Mucosa of rectum (tissue), 2 donors: Measurements from ENCODE around the gene KRT25.

ENCODE experiments used
- H3K27ac ChIP-seq, 2 donors: one replicate each; pipeline ENCODE4 v1.7.0; 2013; ENCODE audit warnings: inconsistent platforms in 2 of 2, low read depth in 2 of 2, low read length in 2 of 2
- H3K27me3 ChIP-seq, 2 donors: one replicate each; pipeline ENCODE4 v1.7.0; 2013; ENCODE audit warnings: low read length in 2 of 2; ENCODE audit not compliant: control insufficient read depth in 2 of 2, insufficient read depth in 2 of 2
- H3K36me3 ChIP-seq, 2 donors: one replicate each; pipeline ENCODE4 v1.7.0; 2013; ENCODE audit warnings: low read length in 2 of 2; ENCODE audit not compliant: control insufficient read depth in 2 of 2, insufficient read depth in 2 of 2
- H3K4me1 ChIP-seq, 2 donors: one replicate each; pipeline ENCODE4 v1.7.0; 2013; ENCODE audit warnings: low read length in 2 of 2, mild to moderate bottlenecking in 1 of 2; ENCODE audit not compliant: control insufficient read depth in 2 of 2, insufficient read depth in 2 of 2
- H3K4me3 ChIP-seq, 2 donors: one replicate each; pipeline ENCODE4 v1.7.0; 2013; ENCODE audit warnings: low read length in 2 of 2
- H3K9ac ChIP-seq, 2 donors: one replicate each; pipeline ENCODE4 v1.7.0; 2013; ENCODE audit warnings: low read length in 2 of 2, low read depth in 1 of 2, mild to moderate bottlenecking in 1 of 2
- H3K9me3 ChIP-seq, 2 donors: one replicate each; pipeline ENCODE4 v1.7.0; 2013; ENCODE audit warnings: low read length in 2 of 2; ENCODE audit not compliant: control insufficient read depth in 2 of 2
- donor health status: healthy.
- donor health status: Normal muscosa, but diverticular disease.

KRT25 gene

GRCh38 chr17:40791111-40791510 is 36.0 kb upstream of the KRT25 start:
- Histone ChIP-seq H3K4me1 (no peaks in the 10 kb centered on the region), H3K27ac (no peak overlapping the region), H3K9me3 (no peaks in the 10 kb centered on the region), H3K27me3 (peaks cover 0 to 3% of the 10 kb centered on the region in 2 donors), H3K4me3 (no peak overlapping the region), H3K36me3 (no peaks in the 10 kb centered on the region), H3K9ac (no peak overlapping the region)

- no peaks in the 10 kb centered on the region for H3K4me1 ChIP-seq
- H3K4me3 ChIP-seq, result no peak within 1 kb of the TSS
- H3K27me3 ChIP-seq, result peaks cover 4 to 17% of the 10 kb centered on the region in 2 donors
- no peaks in the 10 kb centered on the region for H3K36me3 ChIP-seq
- no peaks in the 10 kb centered on the region for H3K9me3 ChIP-seq
- H3K9ac ChIP-seq, result no peak within 1 kb of the TSS
- no peak within 1 kb of the TSS for H3K27ac ChIP-seq
Observed at GRCh38 chr17:40782450-40782849, 27.3 kb upstream of the KRT25 start, which contains the start of gene KRT27. Gene KRT27 (minus strand): TSS chr17:40782550. CDS start chr17:40782493, 57 bp downstream.

GRCh38 chr17:40779181-40779909 is 24.2 kb upstream of the KRT25 start:
- Histone ChIP-seq H3K36me3 (no peaks in the 10 kb centered on the region), H3K27me3 (peaks cover 5 to 17% of the 10 kb centered on the region in 2 donors), H3K27ac (no peak overlapping the region), H3K9me3 (no peaks in the 10 kb centered on the region), H3K9ac (no peak overlapping the region), H3K4me3 (no peak overlapping the region), H3K4me1 (no peaks in the 10 kb centered on the region)

- H3K27ac ChIP-seq, result no peak overlapping the region
- H3K4me1 ChIP-seq, result no peaks in the 10 kb centered on the region
- H3K4me3 ChIP-seq, result no peak overlapping the region
- H3K36me3 ChIP-seq, result no peaks in the 10 kb centered on the region
- H3K9ac ChIP-seq, result no peak overlapping the region
- H3K27me3 ChIP-seq, result peaks cover 5 to 17% of the 10 kb centered on the region in 2 donors
- H3K9me3 ChIP-seq, result no peaks in the 10 kb centered on the region
Observed at GRCh38 chr17:40778461-40778860, 23.3 kb upstream of the KRT25 start.

- H3K27ac ChIP-seq, result no peak overlapping the region
- H3K27me3 ChIP-seq, result peaks cover 5 to 17% of the 10 kb centered on the region in 2 donors
Observed at GRCh38 chr17:40777971-40778370, 22.8 kb upstream of the KRT25 start.

GRCh38 chr17:40777459-40777858 is 22.3 kb upstream of the KRT25 start:
- Histone ChIP-seq H3K36me3 (no peaks in the 10 kb centered on the region), H3K9ac (no peak overlapping the region), H3K9me3 (no peaks in the 10 kb centered on the region), H3K27ac (no peak overlapping the region), H3K4me1 (no peaks in the 10 kb centered on the region), H3K4me3 (no peak overlapping the region), H3K27me3 (peaks cover 5 to 17% of the 10 kb centered on the region in 2 donors)

More at GRCh38 chr17:40777971-40778370, 22.8 kb upstream of the KRT25 start:
- no peak overlapping the region for H3K9ac ChIP-seq
- H3K4me1 ChIP-seq, result no peaks in the 10 kb centered on the region
- no peak overlapping the region for H3K4me3 ChIP-seq
- no peaks in the 10 kb centered on the region for H3K36me3 ChIP-seq
- H3K9me3 ChIP-seq, result no peaks in the 10 kb centered on the region

GRCh38 chr17:40775945-40776344 is 20.8 kb upstream of the KRT25 start:
- no peaks in the 10 kb centered on the region for H3K9me3 ChIP-seq

GRCh38 chr17:40772101-40772500 is 17.0 kb upstream of the KRT25 start, which contains the start of gene KRT26:
Gene KRT26 (minus strand): TSS chr17:40772201. CDS start chr17:40772113, 88 bp downstream.
- Histone ChIP-seq H3K9ac (no peak within 1 kb of the TSS), H3K4me1 (no peaks in the 10 kb centered on the region), H3K9me3 (no peaks in the 10 kb centered on the region), H3K36me3 (no peaks in the 10 kb centered on the region), H3K27ac (no peak within 1 kb of the TSS), H3K4me3 (no peak within 1 kb of the TSS), H3K27me3 (peaks cover 4 to 5% of the 10 kb centered on the region in 2 donors)

More at GRCh38 chr17:40775945-40776344, 20.8 kb upstream of the KRT25 start:
- Histone ChIP-seq H3K27me3 (peaks cover 9 to 22% of the 10 kb centered on the region in 2 donors), H3K27ac (no peak overlapping the region), H3K4me1 (no peaks in the 10 kb centered on the region), H3K36me3 (no peaks in the 10 kb centered on the region), H3K9ac (no peak overlapping the region), H3K4me3 (no peak overlapping the region)

- Histone ChIP-seq H3K27me3 (peaks cover 0 to 3% of the 10 kb centered on the region in 2 donors), H3K4me3 (no peak overlapping the region), H3K4me1 (no peaks in the 10 kb centered on the region), H3K27ac (no peak overlapping the region), H3K36me3 (no peaks in the 10 kb centered on the region), H3K9ac (no peak overlapping the region), H3K9me3 (peaks cover 3 to 13% of the 10 kb centered on the region in 2 donors)
Observed at GRCh38 chr17:40765657-40766056, 10.5 kb upstream of the KRT25 start.

GRCh38 chr17:40763752-40764151 is 8.6 kb upstream of the KRT25 start:
- Histone ChIP-seq H3K9me3 (peaks cover 10 to 21% of the 10 kb centered on the region in 2 donors), H3K27ac (no peak overlapping the region), H3K4me1 (no peaks in the 10 kb centered on the region), H3K9ac (no peak overlapping the region), H3K27me3 (peaks cover 0 to 6% of the 10 kb centered on the region in 2 donors), H3K36me3 (no peaks in the 10 kb centered on the region), H3K4me3 (no peak overlapping the region)
